HG03558 (cell line): ENCODE measurements around the gene CCDC154.
"Not testable (repeated sequence)": the region's sequence is repeated elsewhere in the genome, so short reads cannot be mapped to it uniquely, and the experiment has no call there.

Experiments
- ATAC-seq: cut with Tn5 transposase; IDR thresholded peaks from one replicate; pipeline ENCODE4 v1.9.1; 2021; ENCODE audit warnings: moderate number of reproducible peaks; ENCODE audit not compliant: unreplicated experiment; ENCODE audit errors: extremely low read depth

CCDC154 gene

DNA sequence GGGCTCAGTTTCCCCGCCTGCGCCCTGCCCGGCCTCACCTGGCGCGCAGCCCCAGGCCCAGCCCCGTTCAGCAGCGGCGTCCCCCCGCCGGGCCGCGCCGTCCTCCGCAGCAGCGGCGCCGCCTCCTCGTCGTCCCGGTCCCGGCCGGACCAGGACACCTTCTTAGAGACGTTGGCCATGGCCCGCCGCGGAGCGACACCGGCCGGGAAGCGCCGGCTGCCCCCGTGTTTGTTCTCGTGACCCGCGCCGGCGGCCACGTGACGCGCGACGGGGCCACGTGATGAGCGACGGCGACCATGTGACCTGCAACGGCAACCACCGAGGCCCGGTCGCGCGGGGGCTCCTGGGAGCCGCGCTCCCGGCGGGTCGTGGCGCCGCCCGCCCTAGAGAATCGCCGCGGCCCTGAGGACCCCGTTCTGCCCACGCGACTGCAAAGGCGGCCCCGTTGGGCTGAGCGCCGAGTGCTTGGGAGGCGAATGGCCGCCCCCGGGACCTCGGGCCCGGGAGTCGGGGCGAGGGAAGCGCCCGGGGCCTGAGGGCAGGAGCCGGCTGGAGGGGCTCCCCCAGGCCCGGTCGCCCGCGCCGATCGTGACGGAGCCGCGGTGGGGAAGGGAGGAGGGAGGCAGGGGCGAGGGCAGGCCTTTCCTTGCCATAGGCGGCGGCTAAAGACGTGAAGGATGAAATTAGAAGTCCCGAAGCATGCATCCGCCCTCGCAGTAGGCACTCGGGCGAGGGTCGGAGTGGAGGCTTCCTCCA, 30.6 kb upstream of the CCDC154 start, which contains the start of gene CLCN7:
Gene CLCN7 (minus strand): TSS at position 233 of the 756 bp plus-strand sequence. CDS start 54 bp downstream, at position 179.
- peak; percentile 65 for ATAC-seq

GRCh38 chr16:1474082-1474795, 29.9 kb upstream of the CCDC154 start:
- peak; percentile 13 for ATAC-seq

GRCh38 chr16:1472974-1473373, 28.6 kb upstream of the CCDC154 start:
- ATAC-seq: no peak

GRCh38 chr16:1471569-1472194, 27.3 kb upstream of the CCDC154 start:
- no peak for ATAC-seq

DNA sequence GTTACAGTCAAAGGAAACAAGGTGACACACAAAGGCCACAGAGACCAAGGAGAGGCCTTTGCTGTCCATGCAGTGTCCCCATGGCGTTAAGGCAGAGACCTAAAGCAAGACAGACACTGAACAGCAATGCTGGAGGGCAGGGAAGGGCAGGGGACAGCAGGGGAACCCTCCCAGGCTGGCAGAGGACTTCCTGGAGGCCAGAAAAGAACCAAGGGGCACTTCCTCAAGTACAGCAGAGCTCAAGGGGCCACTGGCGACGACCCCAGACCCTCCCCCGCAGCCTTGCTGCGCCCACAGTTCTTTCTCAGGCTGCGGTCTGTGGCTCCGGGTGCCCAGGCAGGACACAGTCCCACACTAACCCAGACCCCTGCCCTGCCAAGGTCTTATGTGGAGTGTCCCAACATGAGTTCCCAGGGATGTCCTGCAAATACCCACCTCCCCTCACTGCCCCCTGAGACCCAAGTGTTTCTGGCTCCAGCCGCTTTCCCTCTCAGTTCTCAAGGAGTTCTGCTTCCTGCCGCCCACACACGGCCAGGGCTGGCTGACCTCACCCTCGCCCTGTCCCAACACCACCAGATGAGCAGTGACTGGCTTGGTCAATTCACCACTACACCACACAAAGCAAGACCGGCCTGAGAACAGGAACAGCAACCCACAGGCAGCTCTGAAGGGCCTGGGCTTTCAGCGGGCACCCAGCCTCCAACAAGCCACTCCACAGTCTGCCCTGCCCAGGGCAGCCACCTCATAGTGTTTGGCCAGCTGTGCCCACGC, 26.3 kb upstream of the CCDC154 start:
- no peak for ATAC-seq

GRCh38 chr16:1469693-1470201, 25.4 kb upstream of the CCDC154 start:
- no peak for ATAC-seq

DNA sequence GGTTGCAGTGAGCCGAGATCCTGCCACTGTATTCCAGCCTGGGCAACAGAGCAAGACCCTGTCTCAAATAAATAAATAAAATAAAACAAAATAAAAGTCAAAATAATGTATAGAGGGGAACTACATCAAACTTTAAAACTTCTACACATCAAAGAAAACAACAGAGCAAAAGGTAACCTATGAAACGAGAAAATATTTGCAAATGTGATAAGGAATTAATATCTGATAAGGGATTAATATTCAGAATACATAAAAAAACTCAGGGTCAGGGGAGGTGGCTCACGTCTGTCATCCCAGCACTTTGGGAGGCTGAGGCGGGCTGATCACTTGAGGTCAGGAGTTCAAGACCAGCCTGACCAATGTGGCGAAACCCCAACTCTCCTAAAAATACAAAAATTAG, 24.8 kb upstream of the CCDC154 start:
- not testable (repeated sequence) for ATAC-seq

DNA sequence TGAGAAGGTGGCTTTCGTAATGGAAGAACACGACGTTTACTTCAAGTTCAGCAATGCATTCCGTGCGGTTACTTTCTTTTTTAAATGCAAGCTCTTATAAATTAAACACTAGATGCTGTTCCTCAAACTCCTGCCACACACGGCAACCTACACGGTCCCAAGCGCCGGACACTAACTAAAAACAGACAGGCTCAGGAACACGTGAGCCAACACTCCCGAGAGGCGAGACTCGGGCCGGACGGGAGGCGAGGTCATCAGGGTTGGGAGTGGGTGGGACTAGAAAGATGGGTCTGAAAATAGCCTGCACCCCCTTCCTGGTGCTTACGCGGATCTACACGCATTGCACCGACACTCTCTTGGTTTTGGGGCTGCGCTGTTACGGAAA, 24.1 kb upstream of the CCDC154 start:
- no peak for ATAC-seq

GRCh38 chr16:1466968-1467521, 22.7 kb upstream of the CCDC154 start:
- no peak for ATAC-seq

DNA sequence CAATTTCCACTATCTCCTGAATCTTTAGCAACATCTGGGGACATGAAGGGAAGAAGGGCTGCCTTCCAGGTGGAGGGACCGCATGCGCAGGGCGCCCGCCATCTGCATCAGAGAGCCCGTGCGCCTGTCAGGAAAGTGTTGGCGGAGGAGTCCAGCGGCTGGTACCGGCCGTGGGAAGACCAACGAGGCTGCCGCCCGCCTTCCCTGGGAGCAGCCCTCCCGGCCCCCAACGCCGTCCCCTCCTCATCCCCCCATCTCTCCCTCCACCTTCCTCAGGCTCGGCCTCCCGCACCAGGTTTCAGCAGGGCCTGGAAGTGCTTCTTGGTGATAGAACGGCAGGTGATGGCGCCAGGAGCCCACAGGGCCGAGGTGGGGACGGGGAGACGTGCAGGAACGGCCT, 21.7 kb upstream of the CCDC154 start:
- ATAC-seq: no peak

- ATAC-seq: no peak
These were observed 21.2 kb upstream of the CCDC154 start for GRCh38 chr16:1465567-1465915.

DNA sequence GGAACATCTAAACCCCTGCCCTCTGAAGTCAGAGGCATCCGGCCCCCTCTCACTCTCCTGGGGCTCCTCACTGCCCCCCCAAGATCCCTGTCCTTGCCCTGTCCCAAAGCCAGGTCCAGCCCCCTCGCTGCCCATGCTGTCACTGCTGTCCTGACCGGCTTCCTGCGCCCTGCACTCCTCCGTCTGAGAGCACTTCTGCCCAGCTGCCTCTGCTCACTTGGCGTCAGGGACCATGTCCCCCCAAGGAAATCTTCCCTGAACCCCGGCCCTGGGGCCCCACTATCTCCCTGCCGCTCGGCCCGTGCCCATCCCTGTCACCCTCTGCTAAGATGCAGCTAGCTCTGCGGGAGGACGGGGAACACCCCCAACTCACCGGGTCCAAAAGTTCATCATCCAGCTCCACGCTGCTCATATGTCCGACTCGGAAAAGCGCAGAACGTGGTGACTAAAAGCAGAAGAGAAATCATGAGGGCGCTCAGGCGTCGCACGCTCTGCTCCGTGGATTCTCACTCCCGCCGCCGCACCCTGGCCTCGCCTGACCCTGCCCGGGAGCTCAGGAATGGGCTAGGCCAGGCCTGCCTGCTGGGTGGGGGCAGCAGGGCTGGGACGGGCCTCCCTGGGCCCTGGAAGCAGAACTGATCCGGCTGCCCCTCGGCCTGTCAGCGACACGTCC, 20.7 kb upstream of the CCDC154 start:
- no peak for ATAC-seq

GRCh38 chr16:1464196-1464893, 20.0 kb upstream of the CCDC154 start:
- ATAC-seq: no peak

- no peak for ATAC-seq
These were observed 16.8 kb upstream of the CCDC154 start for GRCh38 chr16:1461146-1461545.

DNA sequence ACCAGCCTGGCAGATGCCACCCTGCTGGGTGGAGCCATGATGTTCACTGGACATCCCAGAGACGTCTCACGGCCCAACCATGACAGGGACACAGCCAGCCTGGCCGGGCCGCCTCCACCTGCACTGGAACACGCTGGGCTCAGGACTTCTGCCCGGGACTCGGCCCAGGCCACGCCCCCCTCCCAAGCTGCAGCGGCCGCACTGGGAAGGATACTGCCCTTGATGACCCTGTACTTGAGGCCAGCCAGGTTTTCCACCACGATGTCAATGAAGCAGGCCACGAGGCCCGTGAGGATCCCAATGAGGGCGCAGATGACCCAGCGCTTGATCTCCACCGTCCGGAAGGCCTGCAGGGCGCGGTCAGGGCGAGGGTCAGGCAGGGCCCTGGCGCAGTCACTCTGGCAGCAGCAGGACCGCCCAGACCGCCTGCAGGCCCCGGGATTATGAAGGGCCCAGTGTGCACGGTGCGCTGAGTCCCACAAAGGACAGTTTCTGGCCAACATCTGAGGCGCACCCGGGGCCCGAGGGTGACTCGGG, 16.3 kb upstream of the CCDC154 start:
- ATAC-seq: no peak

GRCh38 chr16:1459967-1460366, 15.6 kb upstream of the CCDC154 start:
- no peak for ATAC-seq

GRCh38 chr16:1458977-1459341, 14.6 kb upstream of the CCDC154 start:
- ATAC-seq: no peak

DNA sequence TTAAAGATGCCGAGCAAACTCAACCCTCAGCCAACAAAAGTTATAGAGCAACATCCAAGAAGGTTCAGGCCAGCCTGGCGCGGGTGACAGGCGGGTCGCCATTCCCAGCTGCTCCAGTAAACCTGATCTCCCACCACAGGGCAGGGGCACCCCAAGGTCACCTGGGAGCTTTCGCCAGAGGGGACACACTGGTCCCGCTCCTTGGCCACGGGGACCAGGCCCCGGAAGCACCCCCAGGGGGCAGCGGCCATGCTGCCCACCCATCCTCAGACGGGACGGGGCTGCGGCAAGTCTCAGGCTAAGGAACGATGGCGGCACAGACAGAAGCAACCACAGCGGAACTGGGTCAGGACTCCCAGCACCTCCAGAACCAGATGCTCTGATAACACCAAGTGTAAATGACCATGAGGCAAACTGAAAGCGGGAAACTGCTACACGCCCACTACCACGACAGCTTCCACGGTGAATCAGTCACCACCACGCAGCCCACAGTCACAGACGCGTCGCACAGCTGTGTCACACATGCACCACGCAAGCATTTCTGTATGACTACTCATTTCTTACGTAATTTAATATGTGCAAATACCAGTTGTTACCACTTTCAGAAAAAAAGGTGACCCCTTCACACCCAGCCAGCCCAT, 14.1 kb upstream of the CCDC154 start:
- ATAC-seq: no peak
